IPS-20b (cell line): ENCODE measurements around the gene CROT.

Source experiments
- H3K27ac ChIP-seq: one replicate; pipeline ENCODE4 v1.5.1; 2013; ENCODE audit warnings: low read length
- H3K27me3 ChIP-seq: 2 replicates; pipeline ENCODE4 v1.6.1; 2013; ENCODE audit warnings: mild to moderate bottlenecking, low read length, inconsistent platforms; ENCODE audit not compliant: insufficient read depth
- H3K36me3 ChIP-seq: 2 replicates; pipeline ENCODE4 v1.6.1; 2013; ENCODE audit warnings: low read depth, mild to moderate bottlenecking, inconsistent platforms, low read length, moderate library complexity; ENCODE audit not compliant: insufficient read depth
- H3K4me1 ChIP-seq: 2 replicates; pipeline ENCODE4 v1.6.1; 2013; ENCODE audit warnings: mild to moderate bottlenecking, control low read depth, inconsistent platforms, low read length, moderate library complexity; ENCODE audit not compliant: insufficient read depth
- H3K4me3 ChIP-seq: 2 replicates; pipeline ENCODE4 v1.5.1; 2013; ENCODE audit warnings: mild to moderate bottlenecking, low read length, inconsistent platforms
- H3K9ac ChIP-seq: 2 replicates; pipeline ENCODE4 v1.6.1; 2013; ENCODE audit warnings: low read depth, mild to moderate bottlenecking, inconsistent platforms, low read length, moderate library complexity
- H3K9me3 ChIP-seq: 2 replicates; pipeline ENCODE4 v1.6.1; 2013; ENCODE audit warnings: mild to moderate bottlenecking, low read depth, low read length, inconsistent platforms; ENCODE audit not compliant: insufficient read depth

CROT gene

GRCh38 chr7:87344446-87344845, 1.0 kb upstream of the CROT start:
- H3K9me3 ChIP-seq = no peaks in the 10 kb centered on the region; the same call in none of the 2 replicates
- H3K27ac ChIP-seq = no peak overlapping the region
- peak overlapping the region; percentile 60; the same call in 1 of the 2 replicates for H3K9ac ChIP-seq
- H3K36me3 ChIP-seq = peaks cover 4% of the 10 kb centered on the region; the same call in 1 of the 2 replicates
- H3K27me3 ChIP-seq = peaks cover 6% of the 10 kb centered on the region; the same call in 1 of the 2 replicates
- peaks cover 19% of the 10 kb centered on the region; the same call in 1 of the 2 replicates for H3K4me1 ChIP-seq
- H3K4me3 ChIP-seq = peak overlapping the region; percentile 82

- no peak overlapping the region for H3K27ac ChIP-seq
- H3K4me3 ChIP-seq = peak overlapping the region; percentile 82
Measured at GRCh38 chr7:87345962-87346371, 503 bp downstream of the CROT start.

GRCh38 chr7:87347207-87347606, 1.7 kb downstream of the CROT start:
- no peak overlapping the region for H3K9ac ChIP-seq
- peaks cover 15% of the 10 kb centered on the region for H3K9me3 ChIP-seq
- H3K36me3 ChIP-seq = peaks cover 23% of the 10 kb centered on the region; the same call in 1 of the 2 replicates
- H3K4me1 ChIP-seq = peaks cover 16% of the 10 kb centered on the region; the same call in 1 of the 2 replicates
- peaks cover 6% of the 10 kb centered on the region; the same call in 1 of the 2 replicates for H3K27me3 ChIP-seq
- no peak overlapping the region for H3K27ac ChIP-seq
- no peak overlapping the region for H3K4me3 ChIP-seq

More at GRCh38 chr7:87345962-87346371, 503 bp downstream of the CROT start:
- H3K27me3 ChIP-seq = peaks cover 6% of the 10 kb centered on the region; the same call in 1 of the 2 replicates
- H3K9me3 ChIP-seq = peaks cover 5% of the 10 kb centered on the region
- H3K4me1 ChIP-seq = peaks cover 19% of the 10 kb centered on the region; the same call in 1 of the 2 replicates
- peaks cover 19% of the 10 kb centered on the region; the same call in 1 of the 2 replicates for H3K36me3 ChIP-seq
- peak overlapping the region; percentile 50; the same call in 1 of the 2 replicates for H3K9ac ChIP-seq

- no peak overlapping the region for H3K27ac ChIP-seq
- H3K4me3 ChIP-seq = no peak overlapping the region
- H3K9ac ChIP-seq = no peak overlapping the region
- H3K27me3 ChIP-seq = peaks cover 6% of the 10 kb centered on the region; the same call in 1 of the 2 replicates
- H3K36me3 ChIP-seq = peaks cover 23% of the 10 kb centered on the region; the same call in 1 of the 2 replicates
- peaks cover 19% of the 10 kb centered on the region for H3K9me3 ChIP-seq
- peaks cover 13% of the 10 kb centered on the region; the same call in 1 of the 2 replicates for H3K4me1 ChIP-seq
Measured at GRCh38 chr7:87347664-87348063, 2.2 kb downstream of the CROT start.

GRCh38 chr7:87354749-87355148, 9.3 kb downstream of the CROT start:
- Histone ChIP-seq H3K9me3 (peaks cover 76% of the 10 kb centered on the region), H3K36me3 (peaks cover 33% of the 10 kb centered on the region; the same call in 1 of the 2 replicates), H3K27ac (no peak overlapping the region), H3K9ac (no peak overlapping the region), H3K4me3 (no peak overlapping the region), H3K4me1 (no peaks in the 10 kb centered on the region), H3K27me3 (no peaks in the 10 kb centered on the region)

- Histone ChIP-seq H3K36me3 (peaks cover 20% of the 10 kb centered on the region; the same call in 1 of the 2 replicates), H3K9me3 (peaks cover 68% of the 10 kb centered on the region), H3K4me3 (no peak overlapping the region), H3K27ac (no peak overlapping the region), H3K4me1 (no peaks in the 10 kb centered on the region), H3K9ac (no peak overlapping the region), H3K27me3 (no peaks in the 10 kb centered on the region)
Measured at GRCh38 chr7:87356448-87356847, 11.0 kb downstream of the CROT start.

GRCh38 chr7:87359366-87359765, 13.9 kb downstream of the CROT start:
- H3K9ac ChIP-seq = no peak overlapping the region

GRCh38 chr7:87361320-87361719, 15.9 kb downstream of the CROT start:
- Histone ChIP-seq H3K27ac (no peak overlapping the region), H3K36me3 (no peaks in the 10 kb centered on the region), H3K9ac (no peak overlapping the region), H3K4me3 (no peak overlapping the region), H3K9me3 (peaks cover 20% of the 10 kb centered on the region), H3K4me1 (no peaks in the 10 kb centered on the region), H3K27me3 (no peaks in the 10 kb centered on the region)

More at GRCh38 chr7:87359366-87359765, 13.9 kb downstream of the CROT start:
- Histone ChIP-seq H3K4me1 (no peaks in the 10 kb centered on the region), H3K36me3 (peaks cover 7% of the 10 kb centered on the region; the same call in 1 of the 2 replicates), H3K27me3 (no peaks in the 10 kb centered on the region), H3K9me3 (peaks cover 39% of the 10 kb centered on the region), H3K4me3 (no peak overlapping the region), H3K27ac (no peak overlapping the region)

- Histone ChIP-seq H3K9ac (no peak overlapping the region), H3K4me3 (no peak overlapping the region), H3K36me3 (no peaks in the 10 kb centered on the region), H3K27ac (no peak overlapping the region), H3K9me3 (0 out of 2 replicates have a peak, but pooled peaks cover 5% of the 10 kb centered on the region), H3K4me1 (no peaks in the 10 kb centered on the region), H3K27me3 (no peaks in the 10 kb centered on the region)
Measured at GRCh38 chr7:87363342-87363741, 17.9 kb downstream of the CROT start.

- Histone ChIP-seq H3K27me3 (no peaks in the 10 kb centered on the region), H3K4me1 (no peaks in the 10 kb centered on the region), H3K9ac (no peak overlapping the region), H3K36me3 (no peaks in the 10 kb centered on the region), H3K9me3 (no peaks in the 10 kb centered on the region), H3K4me3 (no peak overlapping the region), H3K27ac (no peak overlapping the region)
Measured at GRCh38 chr7:87364246-87364645, 18.8 kb downstream of the CROT start.

- H3K4me1 ChIP-seq = no peaks in the 10 kb centered on the region
- H3K27me3 ChIP-seq = no peaks in the 10 kb centered on the region
- H3K27ac ChIP-seq = no peak overlapping the region
- no peaks in the 10 kb centered on the region for H3K9me3 ChIP-seq
- no peak overlapping the region for H3K9ac ChIP-seq
- H3K36me3 ChIP-seq = no peaks in the 10 kb centered on the region
- no peak overlapping the region for H3K4me3 ChIP-seq
Measured at GRCh38 chr7:87369216-87369615, 23.8 kb downstream of the CROT start.

GRCh38 chr7:87370660-87371180, 25.3 kb downstream of the CROT start:
- Histone ChIP-seq H3K4me1 (no peaks in the 10 kb centered on the region), H3K27me3 (no peaks in the 10 kb centered on the region), H3K36me3 (no peaks in the 10 kb centered on the region), H3K4me3 (no peak overlapping the region), H3K9me3 (no peaks in the 10 kb centered on the region), H3K9ac (no peak overlapping the region), H3K27ac (no peak overlapping the region)
